K562 (cell line): ENCODE data around the gene KLHL41. TPM values are rescaled to one million over a fixed set of nuclear protein-coding genes. Genes with fewer than 3 reads are reported as not detected.

ENCODE experiments used
- CEBPG ChIP-seq, 3 experiments: fragments of 200-800 bp in 1 of 3; sonication (Bioruptor generic) in 1 of 3; sonication (generic) in 1 of 3; formaldehyde crosslinking in 1 of 3; IDR thresholded peaks in 2 of 3; conservative IDR thresholded peaks in 1 of 3; 2 replicates each; pipeline versions ENCODE4 v1.6.1 to v1.8.0; 2016 to 2022; ENCODE audit warnings: missing compliant biosample characterization in 2 of 3, missing genetic modification characterization in 2 of 3, mild to moderate bottlenecking in 1 of 3, missing genetic modification reagents in 1 of 3
- IFI16 ChIP-seq: fragments of 250-450 bp; sonication (Bioruptor Pico); IDR thresholded peaks from 2 replicates; pipeline ENCODE4 v2.1.2; 2022; ENCODE audit warnings: mild to moderate bottlenecking, inconsistent platforms
- IRF1 ChIP-seq: sonication (generic); formaldehyde crosslinking; IDR thresholded peaks from 2 replicates; pipeline ENCODE4 v1.8.0; 2022; ENCODE audit warnings: missing genetic modification reagents, mild to moderate bottlenecking, borderline replicate concordance
- KLF10 ChIP-seq: fragments of 250-450 bp; sonication (Bioruptor Pico); IDR thresholded peaks from 2 replicates; pipeline ENCODE4 v1.6.1; 2021; ENCODE audit warnings: matching md5 sums
- MBD2 ChIP-seq: sonication (generic); IDR thresholded peaks from 2 replicates; pipeline ENCODE4 v1.6.1; 2016; ENCODE audit warnings: low read depth, borderline replicate concordance
- MEF2A ChIP-seq: IDR thresholded peaks from 2 replicates; pipeline ENCODE4 v1.6.1; 2011; ENCODE audit warnings: low read depth, mild to moderate bottlenecking, low read length, moderate library complexity; ENCODE audit not compliant: control insufficient read depth
- NCOA6 ChIP-seq: fragments of 450-650 bp; IDR thresholded peaks from 2 replicates; pipeline ENCODE4 v1.6.1; 2017; ENCODE audit warnings: mild to moderate bottlenecking
- PCBP1 ChIP-seq: fragments of 200-400 bp; formaldehyde crosslinking; IDR thresholded peaks from 2 replicates; pipeline ENCODE4 v1.6.1; 2018; ENCODE audit warnings: mild to moderate bottlenecking, low read depth, low read length; ENCODE audit not compliant: poor library complexity, severe bottlenecking
- POLR2AphosphoS2 ChIP-seq: IDR thresholded peaks from 2 replicates; pipeline ENCODE4 v1.6.1; 2012; ENCODE audit warnings: low read length, improper control_type of control experiment
- SMARCC2 ChIP-seq: fragments of 450-650 bp; IDR thresholded peaks from 2 replicates; pipeline ENCODE4 v1.6.1; 2017; ENCODE audit warnings: antibody characterized with exemption, moderate library complexity, mild to moderate bottlenecking, low read depth
- STAT6 ChIP-seq: sonication (generic); formaldehyde crosslinking; IDR thresholded peaks from 2 replicates; pipeline ENCODE4 v1.8.1; 2023; ENCODE audit warnings: mild to moderate bottlenecking, missing genetic modification reagents
- ZBTB8A ChIP-seq: fragments of 450-650 bp; IDR thresholded peaks from 2 replicates; pipeline ENCODE4 v1.6.1; 2018; ENCODE audit warnings: mild to moderate bottlenecking, moderate library complexity; ENCODE audit not compliant: partially characterized antibody
- ZNF3 ChIP-seq: fragments of 250-450 bp; sonication (Bioruptor Pico); IDR thresholded peaks from 2 replicates; pipeline ENCODE4 v1.5.0; 2021; ENCODE audit warnings: mild to moderate bottlenecking, moderate library complexity
- ZNF354B ChIP-seq: fragments of 250-450 bp; sonication (Bioruptor Pico); IDR thresholded peaks from 2 replicates; pipeline ENCODE4 v1.4.0; 2020
- ZNF551 ChIP-seq: fragments of 250-450 bp; sonication (Bioruptor Pico); IDR thresholded peaks from 2 replicates; pipeline ENCODE4 v1.5.0; 2021; ENCODE audit warnings: mild to moderate bottlenecking, moderate library complexity
- ZNF655 ChIP-seq: fragments of 250-450 bp; sonication (Bioruptor Pico); IDR thresholded peaks from 2 replicates; pipeline ENCODE4 v1.5.0; 2021
- polyA plus RNA-seq, 8 experiments: library from polyadenylated mRNA; depleted of rRNA in 4 of 8; stranded (reverse) in 5 of 8; unstranded in 3 of 8; fragments of >200 nt; fragmentation: Nextera tagmentation in 2 of 8; fragmentation: Illumina TruSeq in 1 of 8; extraction: Ambion mirVana in 2 of 8; extraction: Trizol in 1 of 8; gene quantifications; 2 replicates each; pipeline versions ENCODE4 v1.2.1 to v1.2.3, GENCODE V29; 2011 to 2014; ENCODE audit warnings: inconsistent platforms in 1 of 8, missing spikeins in 1 of 8
- total RNA-seq, 7 experiments: library from RNA; depleted of rRNA in 6 of 7; stranded (reverse); fragments of >200 nt in 6 of 7; fragmentation: Illumina TruSeq in 2 of 7; extraction: Trizol in 2 of 7; gene quantifications; 2 replicates each; pipeline versions ENCODE4 v1.2.1 to v1.2.3, GENCODE V29; 2011 to 2021; ENCODE audit warnings: low replicate concordance in 1 of 7
- TF ChIP-seq, protein P1 (sequence below): fragments of 250-450 bp; sonication (Bioruptor Pico); IDR thresholded peaks from 2 replicates; pipeline ENCODE4 v1.5.0; 2021
- TF ChIP-seq, protein P2 (sequence below): sonication (generic); formaldehyde crosslinking; IDR thresholded peaks from 2 replicates; pipeline ENCODE4 v1.8.0; 2023; ENCODE audit warnings: missing genetic modification reagents, mild to moderate bottlenecking, borderline replicate concordance

The KLHL41 gene
- total and polyA plus RNA-seq, 9 of the 15 experiments (the other 6 are each of a cell fraction or from before 2014, with no cell fraction given), result 0.05 to 1.5 (median 0.09) TPM

- TF ChIP-seq, protein P1, sequence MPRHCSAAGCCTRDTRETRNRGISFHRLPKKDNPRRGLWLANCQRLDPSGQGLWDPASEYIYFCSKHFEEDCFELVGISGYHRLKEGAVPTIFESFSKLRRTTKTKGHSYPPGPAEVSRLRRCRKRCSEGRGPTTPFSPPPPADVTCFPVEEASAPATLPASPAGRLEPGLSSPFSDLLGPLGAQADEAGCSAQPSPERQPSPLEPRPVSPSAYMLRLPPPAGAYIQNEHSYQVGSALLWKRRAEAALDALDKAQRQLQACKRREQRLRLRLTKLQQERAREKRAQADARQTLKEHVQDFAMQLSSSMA (CRISPR knock-in tag), result no peak
- TF ChIP-seq MEF2A, result no peak
- no peak for TF ChIP-seq SMARCC2
- TF ChIP-seq, protein P2, sequence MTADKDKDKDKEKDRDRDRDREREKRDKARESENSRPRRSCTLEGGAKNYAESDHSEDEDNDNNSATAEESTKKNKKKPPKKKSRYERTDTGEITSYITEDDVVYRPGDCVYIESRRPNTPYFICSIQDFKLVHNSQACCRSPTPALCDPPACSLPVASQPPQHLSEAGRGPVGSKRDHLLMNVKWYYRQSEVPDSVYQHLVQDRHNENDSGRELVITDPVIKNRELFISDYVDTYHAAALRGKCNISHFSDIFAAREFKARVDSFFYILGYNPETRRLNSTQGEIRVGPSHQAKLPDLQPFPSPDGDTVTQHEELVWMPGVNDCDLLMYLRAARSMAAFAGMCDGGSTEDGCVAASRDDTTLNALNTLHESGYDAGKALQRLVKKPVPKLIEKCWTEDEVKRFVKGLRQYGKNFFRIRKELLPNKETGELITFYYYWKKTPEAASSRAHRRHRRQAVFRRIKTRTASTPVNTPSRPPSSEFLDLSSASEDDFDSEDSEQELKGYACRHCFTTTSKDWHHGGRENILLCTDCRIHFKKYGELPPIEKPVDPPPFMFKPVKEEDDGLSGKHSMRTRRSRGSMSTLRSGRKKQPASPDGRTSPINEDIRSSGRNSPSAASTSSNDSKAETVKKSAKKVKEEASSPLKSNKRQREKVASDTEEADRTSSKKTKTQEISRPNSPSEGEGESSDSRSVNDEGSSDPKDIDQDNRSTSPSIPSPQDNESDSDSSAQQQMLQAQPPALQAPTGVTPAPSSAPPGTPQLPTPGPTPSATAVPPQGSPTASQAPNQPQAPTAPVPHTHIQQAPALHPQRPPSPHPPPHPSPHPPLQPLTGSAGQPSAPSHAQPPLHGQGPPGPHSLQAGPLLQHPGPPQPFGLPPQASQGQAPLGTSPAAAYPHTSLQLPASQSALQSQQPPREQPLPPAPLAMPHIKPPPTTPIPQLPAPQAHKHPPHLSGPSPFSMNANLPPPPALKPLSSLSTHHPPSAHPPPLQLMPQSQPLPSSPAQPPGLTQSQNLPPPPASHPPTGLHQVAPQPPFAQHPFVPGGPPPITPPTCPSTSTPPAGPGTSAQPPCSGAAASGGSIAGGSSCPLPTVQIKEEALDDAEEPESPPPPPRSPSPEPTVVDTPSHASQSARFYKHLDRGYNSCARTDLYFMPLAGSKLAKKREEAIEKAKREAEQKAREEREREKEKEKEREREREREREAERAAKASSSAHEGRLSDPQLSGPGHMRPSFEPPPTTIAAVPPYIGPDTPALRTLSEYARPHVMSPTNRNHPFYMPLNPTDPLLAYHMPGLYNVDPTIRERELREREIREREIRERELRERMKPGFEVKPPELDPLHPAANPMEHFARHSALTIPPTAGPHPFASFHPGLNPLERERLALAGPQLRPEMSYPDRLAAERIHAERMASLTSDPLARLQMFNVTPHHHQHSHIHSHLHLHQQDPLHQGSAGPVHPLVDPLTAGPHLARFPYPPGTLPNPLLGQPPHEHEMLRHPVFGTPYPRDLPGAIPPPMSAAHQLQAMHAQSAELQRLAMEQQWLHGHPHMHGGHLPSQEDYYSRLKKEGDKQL (CRISPR knock-in tag), result no peak
- TF ChIP-seq NCOA6, result no peak
- TF ChIP-seq ZNF655 (CRISPR knock-in tag), result no peak
- TF ChIP-seq ZBTB8A, result no peak
- TF ChIP-seq PCBP1, result no peak
- no peak for TF ChIP-seq STAT6 (CRISPR knock-in tag)
- no peak for TF ChIP-seq IFI16 (CRISPR knock-in tag)
- no peak for TF ChIP-seq POLR2AphosphoS2
- TF ChIP-seq MBD2, result no peak
- no peak for TF ChIP-seq CEBPG (CRISPR knock-in tag; IDR thresholded peaks at IDR 0.05)
- TF ChIP-seq CEBPG (tag; conservative IDR thresholded peaks at IDR 0.05 in 1 of 2, IDR thresholded peaks at IDR 0.05 in 1 of 2), result peak; percentile 29 to 65; a peak in 3 of 4 replicates
- no peak for TF ChIP-seq IRF1 (CRISPR knock-in tag)
- no peak for TF ChIP-seq ZNF354B (CRISPR knock-in tag)
- no peak for TF ChIP-seq ZNF3
- TF ChIP-seq ZNF551 (CRISPR knock-in tag), result no peak
- TF ChIP-seq KLF10 (CRISPR knock-in tag), result no peak
Measured at GRCh38 chr2:169513926-169514325, 4.4 kb downstream of the KLHL41 start (continued).
